ENCODE data around the gene PCDHGB3. TPM values are rescaled to one million over a fixed set of nuclear protein-coding genes. Genes with fewer than 3 reads are reported as not detected.
A peak's percentile ranks its signal among the peaks of the same experiment; 100 is the strongest.
"Not testable (repeated sequence)": the region's sequence is repeated elsewhere in the genome, so short reads cannot be mapped to it uniquely, and the experiment has no call there.

Gene PCDHGB3
- polyA plus RNA-seq, 1 donor from 2014 or later: not detected

- peaks cover 86% of the 10 kb centered on the region for H3K36me3 ChIP-seq (ENCODE audit: insufficient read depth, low read length)
- H4K20me1 ChIP-seq (ENCODE audit: insufficient read depth); H3K9ac ChIP-seq (ENCODE audit: low read length); H3K27ac ChIP-seq (ENCODE audit: low read length); H3K27me3 ChIP-seq (ENCODE audit: insufficient read depth, low read depth, low read length); H3F3A ChIP-seq (ENCODE audit: insufficient read depth, low read length, poor library complexity, severe bottlenecking); H3K9me2 ChIP-seq (ENCODE audit: insufficient read depth, low read length); H3K4me2 ChIP-seq (ENCODE audit: low read length); H2AFZ ChIP-seq (ENCODE audit: low read depth, low read length): not testable (repeated sequence)
- peaks cover 70% of the 10 kb centered on the region for H3K79me2 ChIP-seq (replicated peaks; ENCODE audit: insufficient read depth, low read length)
- H3K9me3 ChIP-seq (ENCODE audit: low read length): peaks cover 81% of the 10 kb centered on the region
- peak overlapping the region; percentile 66 for H3K4me3 ChIP-seq (ENCODE audit: low read length)
Measured at GRCh38 chr5:141414548-141415274, 44.7 kb downstream of the PCDHGB3 start.

- H3K79me2 ChIP-seq (replicated peaks; ENCODE audit: insufficient read depth, low read length): peaks cover 72% of the 10 kb centered on the region
- not testable (repeated sequence) for H3K4me3 ChIP-seq (ENCODE audit: low read length); H3F3A ChIP-seq (ENCODE audit: insufficient read depth, low read length, poor library complexity, severe bottlenecking); H2AFZ ChIP-seq (ENCODE audit: low read depth, low read length); H3K9me2 ChIP-seq (ENCODE audit: insufficient read depth, low read length); H3K27ac ChIP-seq (ENCODE audit: low read length); H3K27me3 ChIP-seq (ENCODE audit: insufficient read depth, low read depth, low read length); H3K9ac ChIP-seq (ENCODE audit: low read length); H4K20me1 ChIP-seq (ENCODE audit: insufficient read depth); H3K4me2 ChIP-seq (ENCODE audit: low read length)
- H3K36me3 ChIP-seq (ENCODE audit: insufficient read depth, low read length): peaks cover 86% of the 10 kb centered on the region
- H3K9me3 ChIP-seq (ENCODE audit: low read length): peaks cover 80% of the 10 kb centered on the region
Measured at GRCh38 chr5:141415275-141415618, 45.2 kb downstream of the PCDHGB3 start.

- not testable (repeated sequence) for H3K9me2 ChIP-seq (ENCODE audit: insufficient read depth, low read length); H2AFZ ChIP-seq (ENCODE audit: low read depth, low read length); H4K20me1 ChIP-seq (ENCODE audit: insufficient read depth); H3F3A ChIP-seq (ENCODE audit: insufficient read depth, low read length, poor library complexity, severe bottlenecking); H3K4me2 ChIP-seq (ENCODE audit: low read length); H3K27me3 ChIP-seq (ENCODE audit: insufficient read depth, low read depth, low read length)
- Histone ChIP-seq H3K36me3 (ENCODE audit: insufficient read depth, low read length) (peaks cover 89% of the 10 kb centered on the region), H3K79me2 (replicated peaks; ENCODE audit: insufficient read depth, low read length) (peaks cover 66% of the 10 kb centered on the region), H3K27ac (ENCODE audit: low read length) (peak within 1 kb of the TSS; percentile 31), H3K4me3 (ENCODE audit: low read length) (peak within 1 kb of the TSS; percentile 57), H3K9ac (ENCODE audit: low read length) (peak within 1 kb of the TSS; percentile 26), H3K9me3 (ENCODE audit: low read length) (peaks cover 88% of the 10 kb centered on the region)
- TF ChIP-seq SMC3 (conservative IDR thresholded peaks at IDR 0.05; ENCODE audit: poor library complexity) (peak; percentile 50), RAD21 (conservative IDR thresholded peaks at IDR 0.05) (peak; percentile 63), POLR2AphosphoS5 (IDR thresholded peaks at IDR 0.05) (peak; percentile 13), CTCF (IDR thresholded peaks at IDR 0.05; ENCODE audit: poor library complexity, severe bottlenecking) (peak; percentile 55)
Measured at GRCh38 chr5:141417494-141418172, 47.6 kb downstream of the PCDHGB3 start, which contains the start of gene PCDHGB7. Gene PCDHGB7 (plus strand): TSS chr5:141417677. CDS start chr5:141417860, 183 bp downstream.

GRCh38 chr5:141419074-141419880, 49.2 kb downstream of the PCDHGB3 start:
- Histone ChIP-seq H3K4me2 (ENCODE audit: low read length) (no peak overlapping the region), H3K27me3 (ENCODE audit: insufficient read depth, low read depth, low read length) (no peaks in the 10 kb centered on the region), H2AFZ (ENCODE audit: low read depth, low read length) (no peak overlapping the region), H3K9me2 (ENCODE audit: insufficient read depth, low read length) (no peaks in the 10 kb centered on the region), H3F3A (ENCODE audit: insufficient read depth, low read length, poor library complexity, severe bottlenecking) (peaks cover 5% of the 10 kb centered on the region), H3K9me3 (ENCODE audit: low read length) (peaks cover 85% of the 10 kb centered on the region), H3K36me3 (ENCODE audit: insufficient read depth, low read length) (peaks cover 87% of the 10 kb centered on the region), H3K9ac (ENCODE audit: low read length) (no peak overlapping the region), H3K27ac (ENCODE audit: low read length) (no peak overlapping the region), H3K79me2 (replicated peaks; ENCODE audit: insufficient read depth, low read length) (peaks cover 56% of the 10 kb centered on the region), H3K4me3 (ENCODE audit: low read length) (peak overlapping the region; percentile 57), H4K20me1 (ENCODE audit: insufficient read depth) (no peaks in the 10 kb centered on the region)
- no peak for TF ChIP-seq EZH2 (IDR thresholded peaks at IDR 0.05; ENCODE audit: borderline replicate concordance, insufficient read depth, low read length, poor library complexity, severe bottlenecking)
- peak; percentile 9 for TF ChIP-seq POLR2AphosphoS5 (IDR thresholded peaks at IDR 0.05)

Measured in neural cell (in vitro differentiated cells).